Esophagus muscularis mucosa (tissue), 4 donors: Measurements from ENCODE around the gene PRKCE. TPM values are rescaled to one million over a fixed set of nuclear protein-coding genes. Genes with fewer than 3 reads are reported as not detected.

Source experiments
- DNase-seq: peaks from one replicate; pipeline ENCODE4 v3.0.0-alpha.2; 2017; ENCODE audit errors: extremely low spot score
- H3K27ac ChIP-seq, 4 donors: fragments of 200-600 bp; sonication (generic); replicated peaks in 1 of 4; 1 replicate in 3 of 4; 2 replicates in 1 of 4; pipeline ENCODE4 v1.5.1; 2016 to 2019; ENCODE audit warnings: mild to moderate bottlenecking in 1 of 4
- H3K27me3 ChIP-seq, 4 donors: fragments of 200-600 bp; sonication (generic); one replicate each; pipeline versions ENCODE4 v1.5.1 to v1.6.0; 2016 to 2019
- H3K36me3 ChIP-seq, 4 donors: fragments of 200-600 bp; sonication (generic); one replicate each; pipeline ENCODE4 v1.5.1; 2016 to 2019
- H3K4me1 ChIP-seq, 4 donors: fragments of 200-600 bp; sonication (generic); one replicate each; pipeline ENCODE4 v1.5.1; 2016 to 2019
- H3K4me3 ChIP-seq, 4 donors: fragments of 200-600 bp; sonication (generic); 1 replicate in 2 of 4; 2 replicates in 2 of 4; pipeline ENCODE4 v1.5.1; 2016 to 2019; ENCODE audit warnings: mild to moderate bottlenecking in 4 of 4, moderate library complexity in 1 of 4
- H3K9me3 ChIP-seq, 4 donors: fragments of 200-600 bp; sonication (generic); 1 replicate in 3 of 4; 2 replicates in 1 of 4; pipeline ENCODE4 v1.5.1; 2016 to 2019
- EP300 ChIP-seq: sonication (generic); formaldehyde crosslinking; IDR thresholded peaks from one replicate; pipeline ENCODE4 v1.6.1; 2017; ENCODE audit warnings: antibody characterized with exemption
- POLR2A ChIP-seq: fragments of 450-650 bp; IDR thresholded peaks from one replicate; pipeline ENCODE4 v1.6.1; 2017; ENCODE audit warnings: antibody characterized with exemption, moderate library complexity, mild to moderate bottlenecking, low read depth
- POLR2AphosphoS5 ChIP-seq, 2 donors: sonication (generic); formaldehyde crosslinking; IDR thresholded peaks; one replicate each; pipeline ENCODE4 v1.6.1; 2017; ENCODE audit warnings: antibody characterized with exemption in 2 of 2
- WGBS: methylation state at CpG from one replicate; pipeline ENCODE4 v1.1.5; 2018; 5-methylcytosine and 5-hydroxymethylcytosine counted together
- intact Hi-C: fragments of 100-400 bp; cut with DNase I; formaldehyde crosslinking; loops from one replicate; pipeline ENCODE4 v1.15.1; 2023
- total RNA-seq, 4 donors: library from RNA; depleted of rRNA; stranded (reverse); fragments of >200 nt; gene quantifications; one replicate each; pipeline versions ENCODE4 v1.1.0 to v1.2.1, GENCODE V29; 2016
- TF ChIP-seq, protein P1 (sequence below), 3 experiments: fragments of 200-600 bp in 2 of 3; fragments of 450-650 bp in 1 of 3; sonication (generic) in 2 of 3; IDR thresholded peaks; one replicate each; pipeline ENCODE4 v1.5.1; 2017 to 2019; ENCODE audit warnings: antibody characterized with exemption in 3 of 3, mild to moderate bottlenecking in 2 of 3, moderate library complexity in 1 of 3

PRKCE gene
- total RNA-seq, 4 donors from 2014 or later, result 11.6 to 21.1 (median 13.0) TPM

- no peak overlapping the region for H3K4me3 ChIP-seq
- no peak for DNase-seq
- intact Hi-C loops, result no loop called here
- H3K9me3 ChIP-seq, result no peaks in the 10 kb centered on the region
- H3K36me3 ChIP-seq, result no peaks in the 10 kb centered on the region
- WGBS, result 92% methylated on average over 3 of the region's 3 CpGs
- no peak overlapping the region for H3K27ac ChIP-seq
- H3K27me3 ChIP-seq, result no peaks in the 10 kb centered on the region
- TF ChIP-seq, protein P1, sequence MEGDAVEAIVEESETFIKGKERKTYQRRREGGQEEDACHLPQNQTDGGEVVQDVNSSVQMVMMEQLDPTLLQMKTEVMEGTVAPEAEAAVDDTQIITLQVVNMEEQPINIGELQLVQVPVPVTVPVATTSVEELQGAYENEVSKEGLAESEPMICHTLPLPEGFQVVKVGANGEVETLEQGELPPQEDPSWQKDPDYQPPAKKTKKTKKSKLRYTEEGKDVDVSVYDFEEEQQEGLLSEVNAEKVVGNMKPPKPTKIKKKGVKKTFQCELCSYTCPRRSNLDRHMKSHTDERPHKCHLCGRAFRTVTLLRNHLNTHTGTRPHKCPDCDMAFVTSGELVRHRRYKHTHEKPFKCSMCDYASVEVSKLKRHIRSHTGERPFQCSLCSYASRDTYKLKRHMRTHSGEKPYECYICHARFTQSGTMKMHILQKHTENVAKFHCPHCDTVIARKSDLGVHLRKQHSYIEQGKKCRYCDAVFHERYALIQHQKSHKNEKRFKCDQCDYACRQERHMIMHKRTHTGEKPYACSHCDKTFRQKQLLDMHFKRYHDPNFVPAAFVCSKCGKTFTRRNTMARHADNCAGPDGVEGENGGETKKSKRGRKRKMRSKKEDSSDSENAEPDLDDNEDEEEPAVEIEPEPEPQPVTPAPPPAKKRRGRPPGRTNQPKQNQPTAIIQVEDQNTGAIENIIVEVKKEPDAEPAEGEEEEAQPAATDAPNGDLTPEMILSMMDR (IDR thresholded peaks at IDR 0.05), result no peak
- TF ChIP-seq POLR2AphosphoS5 (IDR thresholded peaks at IDR 0.05), result no peak
- no peak for TF ChIP-seq EP300
- TF ChIP-seq POLR2A, result no peak
- peaks cover under 1 to 17% (median 9%) of the 10 kb centered on the region in 4 donors for H3K4me1 ChIP-seq
Observed at GRCh38 chr2:46193855-46194254, 542.4 kb downstream of the PRKCE start.

DNA sequence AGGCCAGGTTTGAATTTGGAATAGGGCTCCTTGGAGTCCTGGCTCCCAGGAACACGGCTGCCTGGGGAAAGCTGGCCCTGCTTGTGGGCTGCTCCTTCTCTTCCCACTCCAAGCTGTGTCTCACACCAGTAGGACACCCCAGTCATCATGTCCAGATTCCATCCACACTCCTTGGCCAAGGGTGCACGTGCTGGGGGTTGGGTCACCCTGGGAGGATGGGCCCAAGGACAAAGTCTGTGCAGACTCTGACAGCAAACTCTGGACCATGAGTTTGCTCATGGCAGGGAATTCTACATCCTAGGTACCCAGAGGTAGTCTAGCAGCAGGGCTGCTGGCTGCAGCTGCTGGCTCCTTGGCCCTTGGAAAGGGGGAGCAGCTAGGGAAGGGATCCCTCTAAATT lies 543.4 kb downstream of the PRKCE start:
- TF ChIP-seq POLR2A (no peak), EP300 (no peak), POLR2AphosphoS5 (IDR thresholded peaks at IDR 0.05) (no peak)
- TF ChIP-seq, protein P1 (IDR thresholded peaks at IDR 0.05), result no peak
- Histone ChIP-seq H3K4me1 (peaks cover 0 to 21% (median 11%) of the 10 kb centered on the region in 4 donors), H3K4me3 (no peak overlapping the region), H3K27me3 (no peaks in the 10 kb centered on the region), H3K9me3 (no peaks in the 10 kb centered on the region), H3K36me3 (no peaks in the 10 kb centered on the region), H3K27ac (no peak overlapping the region)
- no peak for DNase-seq
- intact Hi-C loops, result no loop called here
- WGBS, result no CpG with 5 or more reads among the region's 2 CpGs

DNA sequence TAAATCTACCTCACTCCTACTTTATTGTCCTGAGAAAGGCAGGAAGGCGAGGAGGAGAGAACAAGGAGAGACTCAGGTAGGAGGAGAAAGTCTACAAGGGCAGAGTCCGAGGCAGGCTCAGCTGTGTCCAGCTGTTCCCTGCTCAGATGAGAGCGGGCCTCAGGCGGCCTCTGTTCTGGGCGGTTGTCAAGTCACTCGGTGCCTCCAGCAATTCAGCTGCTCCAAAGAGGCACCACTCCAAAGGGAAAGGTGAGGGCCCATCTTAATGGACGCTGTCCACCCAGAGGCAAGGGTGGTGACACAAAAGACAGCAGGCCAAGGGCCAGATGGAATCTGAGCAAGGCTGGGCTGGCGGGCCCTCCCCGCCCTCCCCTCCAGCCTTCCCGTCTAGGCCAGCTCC lies 544.3 kb downstream of the PRKCE start:
- no peak for DNase-seq
- no peak overlapping the region for H3K4me3 ChIP-seq
- no peak for TF ChIP-seq POLR2A
- TF ChIP-seq, protein P1 (IDR thresholded peaks at IDR 0.05), result no peak
- no peak for TF ChIP-seq POLR2AphosphoS5 (IDR thresholded peaks at IDR 0.05)
- no peak for TF ChIP-seq EP300
- H3K27ac ChIP-seq, result no peak overlapping the region
- no peaks in the 10 kb centered on the region for H3K36me3 ChIP-seq
- 83% methylated on average over 4 of the region's 10 CpGs for WGBS
- intact Hi-C loops, result no loop called here
- no peaks in the 10 kb centered on the region for H3K9me3 ChIP-seq
- peaks cover 6 to 30% (median 20%) of the 10 kb centered on the region in 4 donors for H3K4me1 ChIP-seq
- H3K27me3 ChIP-seq, result no peaks in the 10 kb centered on the region

- 77% methylated on average over 5 of the region's 5 CpGs for WGBS
Observed at GRCh38 chr2:46196871-46197462, 545.5 kb downstream of the PRKCE start.

More at GRCh38 chr2:46196871-46197462, 545.5 kb downstream of the PRKCE start:
- TF ChIP-seq EP300 (no peak), POLR2AphosphoS5 (IDR thresholded peaks at IDR 0.05) (no peak), POLR2A (no peak)
- TF ChIP-seq, protein P1 (IDR thresholded peaks at IDR 0.05), result no peak
- no peaks in the 10 kb centered on the region for H3K27me3 ChIP-seq
- no peaks in the 10 kb centered on the region for H3K36me3 ChIP-seq
- H3K4me1 ChIP-seq, result peaks cover 6 to 34% (median 24%) of the 10 kb centered on the region in 4 donors
- no peaks in the 10 kb centered on the region for H3K9me3 ChIP-seq
- no peak overlapping the region for H3K27ac ChIP-seq
- intact Hi-C loops, result no loop called here
- H3K4me3 ChIP-seq, result no peak overlapping the region
- no peak for DNase-seq
